Measurements from ENCODE around the gene NLRP12. TPM values are rescaled to one million over a fixed set of nuclear protein-coding genes. Genes with fewer than 3 reads are reported as not detected.
"Not testable (repeated sequence)": the region's sequence is repeated elsewhere in the genome, so short reads cannot be mapped to it uniquely, and the experiment has no call there.

The NLRP12 gene
- polyA plus RNA-seq (ENCODE audit: insufficient read length in 4 of 4) = under 1 TPM; 0.04 to 0.30 (median 0.24) TPM

- no peak for DNase-seq (ENCODE audit: low read depth in 4 of 4, low spot score in 3 of 4)
These were observed at the start of gene NLRP12 for GRCh38 chr19:53824134-53824611. TSS of gene NLRP12 (minus strand) at chr19:53824314. CDS start at chr19:53824174, 140 bp downstream.

- DNase-seq (ENCODE audit: low read depth in 4 of 4, low spot score in 3 of 4) = no peak
These were observed 48.6 kb upstream of the NLRP12 start for GRCh38 chr19:53872762-53873161.

- no peak for DNase-seq (ENCODE audit: low read depth in 4 of 4, low spot score in 3 of 4)
These were observed 47.3 kb upstream of the NLRP12 start for GRCh38 chr19:53871454-53871853.

- no peak for DNase-seq (ENCODE audit: low read depth in 4 of 4, low spot score in 3 of 4)
These were observed 46.4 kb upstream of the NLRP12 start for GRCh38 chr19:53870485-53870844.

GRCh38 chr19:53869805-53870484 is 45.8 kb upstream of the NLRP12 start:
- not testable (repeated sequence) for DNase-seq (ENCODE audit: low read depth in 4 of 4, low spot score in 3 of 4)

- DNase-seq (ENCODE audit: low read depth in 4 of 4, low spot score in 3 of 4) = peak in 1 of 4 donors; percentile 82
These were observed 45.0 kb upstream of the NLRP12 start for GRCh38 chr19:53868892-53869804.

GRCh38 chr19:53868091-53868891 is 44.2 kb upstream of the NLRP12 start:
- DNase-seq (ENCODE audit: low read depth in 4 of 4, low spot score in 3 of 4) = no peak

GRCh38 chr19:53867225-53868090 is 43.3 kb upstream of the NLRP12 start, which contains the start of gene MYADM:
TSS of gene MYADM (plus strand) at chr19:53867883. CDS start at chr19:53873530, 5,647 bp downstream.
- peak; percentile 98 to 99 (median 98) for DNase-seq (ENCODE audit: low read depth in 4 of 4, low spot score in 3 of 4)

GRCh38 chr19:53866865-53867224 is 42.7 kb upstream of the NLRP12 start:
- DNase-seq (ENCODE audit: low read depth in 4 of 4, low spot score in 3 of 4) = no peak

- no peak for DNase-seq (ENCODE audit: low read depth in 4 of 4, low spot score in 3 of 4)
These were observed 42.1 kb upstream of the NLRP12 start for GRCh38 chr19:53865918-53866864.

- no peak for DNase-seq (ENCODE audit: low read depth in 4 of 4, low spot score in 3 of 4)
These were observed 41.4 kb upstream of the NLRP12 start for GRCh38 chr19:53865523-53865917.

GRCh38 chr19:53864308-53864836 is 40.3 kb upstream of the NLRP12 start:
- DNase-seq (ENCODE audit: low read depth in 4 of 4, low spot score in 3 of 4) = no peak

GRCh38 chr19:53853707-53854106 is 29.6 kb upstream of the NLRP12 start:
- DNase-seq (ENCODE audit: low read depth in 4 of 4, low spot score in 3 of 4) = no peak

GRCh38 chr19:53849237-53849676 is 25.1 kb upstream of the NLRP12 start:
- DNase-seq (ENCODE audit: low read depth in 4 of 4, low spot score in 3 of 4) = no peak

- DNase-seq (ENCODE audit: low read depth in 4 of 4, low spot score in 3 of 4) = no peak
These were observed 23.4 kb upstream of the NLRP12 start for GRCh38 chr19:53847555-53847954.

- DNase-seq (ENCODE audit: low read depth in 4 of 4, low spot score in 3 of 4) = no peak
These were observed 20.7 kb upstream of the NLRP12 start for GRCh38 chr19:53844849-53845246.

- not testable (repeated sequence) for DNase-seq (ENCODE audit: low read depth in 4 of 4, low spot score in 3 of 4)
These were observed 16.8 kb upstream of the NLRP12 start for GRCh38 chr19:53840914-53841313.

- DNase-seq (ENCODE audit: low read depth in 4 of 4, low spot score in 3 of 4) = not testable (repeated sequence)
These were observed 16.1 kb upstream of the NLRP12 start for GRCh38 chr19:53840241-53840640.
